IPS-18c (cell line): ENCODE measurements around the gene SULT4A1.

Experiments
- H3K4me3 ChIP-seq: 2 replicates; pipeline ENCODE4 v1.7.0; 2013; ENCODE audit warnings: low read depth, mild to moderate bottlenecking, low read length, moderate library complexity; ENCODE audit not compliant: insufficient read depth
- H3K9me3 ChIP-seq: one replicate; pipeline ENCODE4 v1.6.1; 2013; ENCODE audit warnings: mild to moderate bottlenecking, low read length, moderate library complexity; ENCODE audit not compliant: control insufficient read depth, insufficient read depth

Gene SULT4A1

GRCh38 chr22:43838571-43839307, 23.6 kb downstream of the SULT4A1 start:
- Histone ChIP-seq H3K9me3 (no peaks in the 10 kb centered on the region), H3K4me3 (no peak overlapping the region)

- H3K9me3 ChIP-seq: no peaks in the 10 kb centered on the region
- no peak overlapping the region for H3K4me3 ChIP-seq
These were observed 24.2 kb downstream of the SULT4A1 start for GRCh38 chr22:43838161-43838560.

- Histone ChIP-seq H3K4me3 (no peak overlapping the region), H3K9me3 (no peaks in the 10 kb centered on the region)
These were observed 24.6 kb downstream of the SULT4A1 start for GRCh38 chr22:43837666-43838065.

- no peak overlapping the region for H3K4me3 ChIP-seq
- H3K9me3 ChIP-seq: no peaks in the 10 kb centered on the region
These were observed 26.6 kb downstream of the SULT4A1 start for GRCh38 chr22:43835736-43836135.

GRCh38 chr22:43835166-43835565, 27.1 kb downstream of the SULT4A1 start:
- no peaks in the 10 kb centered on the region for H3K9me3 ChIP-seq
- H3K4me3 ChIP-seq: no peak overlapping the region

- Histone ChIP-seq H3K4me3 (no peak overlapping the region), H3K9me3 (no peaks in the 10 kb centered on the region)
These were observed 28.8 kb downstream of the SULT4A1 start for GRCh38 chr22:43833286-43834240.

GRCh38 chr22:43832393-43833265, 29.7 kb downstream of the SULT4A1 start:
- no peak overlapping the region for H3K4me3 ChIP-seq
- no peaks in the 10 kb centered on the region for H3K9me3 ChIP-seq

- no peaks in the 10 kb centered on the region for H3K9me3 ChIP-seq
- H3K4me3 ChIP-seq: no peak overlapping the region
These were observed 30.5 kb downstream of the SULT4A1 start for GRCh38 chr22:43831561-43832392.

GRCh38 chr22:43830931-43831560, 31.3 kb downstream of the SULT4A1 start:
- Histone ChIP-seq H3K9me3 (no peaks in the 10 kb centered on the region), H3K4me3 (no peak overlapping the region)

- Histone ChIP-seq H3K9me3 (no peaks in the 10 kb centered on the region), H3K4me3 (no peak overlapping the region)
These were observed 32.1 kb downstream of the SULT4A1 start for GRCh38 chr22:43829904-43830851.

GRCh38 chr22:43828998-43829782, 33.1 kb downstream of the SULT4A1 start:
- no peaks in the 10 kb centered on the region for H3K9me3 ChIP-seq
- no peak overlapping the region for H3K4me3 ChIP-seq

- Histone ChIP-seq H3K4me3 (no peak overlapping the region), H3K9me3 (no peaks in the 10 kb centered on the region)
These were observed 33.7 kb downstream of the SULT4A1 start for GRCh38 chr22:43828725-43828997.

GRCh38 chr22:43827926-43828724, 34.2 kb downstream of the SULT4A1 start:
- Histone ChIP-seq H3K4me3 (no peak overlapping the region), H3K9me3 (no peaks in the 10 kb centered on the region)
